Osteoblast (primary cell): ENCODE measurements around the gene PLPPR1. TPM values are rescaled to one million over a fixed set of nuclear protein-coding genes. Genes with fewer than 3 reads are reported as not detected.

Experiments
- DNase-seq: peaks from one replicate; pipeline ENCODE4 v3.0.0; 2011; ENCODE audit warnings: low spot score, mixed read lengths; ENCODE audit not compliant: insufficient read length; ENCODE audit errors: missing footprints
- H2AFZ ChIP-seq: 2 replicates; pipeline ENCODE4 v1.6.0; 2011; ENCODE audit warnings: mild to moderate bottlenecking, low read length
- H3K27ac ChIP-seq: 2 replicates; pipeline ENCODE4 v1.5.1; 2011; ENCODE audit warnings: mild to moderate bottlenecking, low read depth, low read length, moderate library complexity
- H3K27me3 ChIP-seq: 2 replicates; pipeline ENCODE4 v1.6.0; 2012; ENCODE audit warnings: mild to moderate bottlenecking, control low read depth, inconsistent platforms, low read length, moderate library complexity; ENCODE audit not compliant: insufficient read depth
- H3K36me3 ChIP-seq: 2 replicates; pipeline ENCODE4 v1.5.1; 2011; ENCODE audit warnings: mild to moderate bottlenecking, low read length, control low read depth, moderate library complexity; ENCODE audit not compliant: insufficient read depth
- H3K4me1 ChIP-seq: 2 replicates; pipeline ENCODE4 v1.5.1; 2011; ENCODE audit warnings: mild to moderate bottlenecking, low read length, control low read depth, moderate library complexity; ENCODE audit not compliant: insufficient read depth
- H3K4me2 ChIP-seq: 2 replicates; pipeline ENCODE4 v1.6.0; 2011; ENCODE audit warnings: mild to moderate bottlenecking, low read length; ENCODE audit not compliant: insufficient read depth
- H3K4me3 ChIP-seq: fragments of 200-600 bp; sonication (generic); 3 replicates; pipeline ENCODE4 v1.5.1; 2012; ENCODE audit warnings: mild to moderate bottlenecking, low read length, inconsistent platforms; ENCODE audit not compliant: insufficient read depth
- H3K79me2 ChIP-seq: 2 replicates; pipeline ENCODE4 v1.6.0; 2012; ENCODE audit warnings: mild to moderate bottlenecking, low read length, control low read depth, inconsistent platforms; ENCODE audit not compliant: insufficient read depth
- H3K9me3 ChIP-seq: 2 replicates; pipeline ENCODE4 v1.5.1; 2011; ENCODE audit warnings: low read depth, low read length, control low read depth
- H4K20me1 ChIP-seq: 2 replicates; pipeline ENCODE4 v1.6.0; 2012; ENCODE audit warnings: mild to moderate bottlenecking, low read length, control low read depth; ENCODE audit not compliant: insufficient read depth
- total RNA-seq: library from RNA; depleted of rRNA; stranded (reverse); fragments of >200 nt; gene quantifications from 2 replicates; pipeline ENCODE4 v1.2.3, GENCODE V29; 2012
- TF ChIP-seq, protein P1 (sequence below): IDR thresholded peaks from 2 replicates; pipeline ENCODE4 v1.5.1; 2011; ENCODE audit warnings: mild to moderate bottlenecking, low read depth, low read length, moderate library complexity; ENCODE audit errors: extremely low read depth

PLPPR1 gene
- total RNA-seq, 1 donor = not detected

GRCh38 chr9:101068696-101069095, 40.2 kb downstream of the PLPPR1 start:
- H3K4me3 ChIP-seq = no peak overlapping the region
- no peak overlapping the region for H2AFZ ChIP-seq
- DNase-seq = no peak
- no peaks in the 10 kb centered on the region for H3K36me3 ChIP-seq
- no peak overlapping the region for H3K4me2 ChIP-seq
- H3K27me3 ChIP-seq = no peaks in the 10 kb centered on the region
- peaks cover 3% of the 10 kb centered on the region for H3K9me3 ChIP-seq
- no peaks in the 10 kb centered on the region for H4K20me1 ChIP-seq
- no peak overlapping the region for H3K27ac ChIP-seq
- TF ChIP-seq, protein P1, sequence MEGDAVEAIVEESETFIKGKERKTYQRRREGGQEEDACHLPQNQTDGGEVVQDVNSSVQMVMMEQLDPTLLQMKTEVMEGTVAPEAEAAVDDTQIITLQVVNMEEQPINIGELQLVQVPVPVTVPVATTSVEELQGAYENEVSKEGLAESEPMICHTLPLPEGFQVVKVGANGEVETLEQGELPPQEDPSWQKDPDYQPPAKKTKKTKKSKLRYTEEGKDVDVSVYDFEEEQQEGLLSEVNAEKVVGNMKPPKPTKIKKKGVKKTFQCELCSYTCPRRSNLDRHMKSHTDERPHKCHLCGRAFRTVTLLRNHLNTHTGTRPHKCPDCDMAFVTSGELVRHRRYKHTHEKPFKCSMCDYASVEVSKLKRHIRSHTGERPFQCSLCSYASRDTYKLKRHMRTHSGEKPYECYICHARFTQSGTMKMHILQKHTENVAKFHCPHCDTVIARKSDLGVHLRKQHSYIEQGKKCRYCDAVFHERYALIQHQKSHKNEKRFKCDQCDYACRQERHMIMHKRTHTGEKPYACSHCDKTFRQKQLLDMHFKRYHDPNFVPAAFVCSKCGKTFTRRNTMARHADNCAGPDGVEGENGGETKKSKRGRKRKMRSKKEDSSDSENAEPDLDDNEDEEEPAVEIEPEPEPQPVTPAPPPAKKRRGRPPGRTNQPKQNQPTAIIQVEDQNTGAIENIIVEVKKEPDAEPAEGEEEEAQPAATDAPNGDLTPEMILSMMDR = no peak
- no peaks in the 10 kb centered on the region for H3K4me1 ChIP-seq
- H3K79me2 ChIP-seq = no peaks in the 10 kb centered on the region

DNA sequence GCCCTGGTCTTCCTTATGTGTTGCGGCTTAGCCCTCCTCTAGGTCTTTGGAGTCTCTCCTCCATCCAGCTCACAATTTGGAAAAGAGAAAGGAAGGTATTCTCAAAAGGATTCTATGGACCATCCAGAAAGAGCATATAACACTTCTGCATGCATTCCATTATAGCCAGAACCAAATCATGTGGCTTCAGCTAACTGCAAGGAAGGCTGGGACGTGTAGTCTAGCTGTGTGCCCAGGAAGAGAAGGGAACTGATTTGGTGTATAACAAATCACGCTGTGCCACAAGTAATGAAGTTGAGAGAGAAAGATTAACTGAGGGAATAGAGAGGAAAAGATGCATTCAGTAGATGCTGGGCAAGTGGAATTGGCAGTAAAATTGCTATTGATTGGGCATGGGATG, 43.7 kb downstream of the PLPPR1 start:
- Histone ChIP-seq H3K4me1 (no peaks in the 10 kb centered on the region), H3K27ac (no peak overlapping the region), H3K4me2 (no peak overlapping the region), H3K9me3 (peaks cover 3% of the 10 kb centered on the region), H2AFZ (no peak overlapping the region), H3K79me2 (no peaks in the 10 kb centered on the region), H4K20me1 (no peaks in the 10 kb centered on the region), H3K4me3 (no peak overlapping the region), H3K36me3 (no peaks in the 10 kb centered on the region), H3K27me3 (no peaks in the 10 kb centered on the region)
- no peak for DNase-seq
- TF ChIP-seq, protein P1 = no peak

DNA sequence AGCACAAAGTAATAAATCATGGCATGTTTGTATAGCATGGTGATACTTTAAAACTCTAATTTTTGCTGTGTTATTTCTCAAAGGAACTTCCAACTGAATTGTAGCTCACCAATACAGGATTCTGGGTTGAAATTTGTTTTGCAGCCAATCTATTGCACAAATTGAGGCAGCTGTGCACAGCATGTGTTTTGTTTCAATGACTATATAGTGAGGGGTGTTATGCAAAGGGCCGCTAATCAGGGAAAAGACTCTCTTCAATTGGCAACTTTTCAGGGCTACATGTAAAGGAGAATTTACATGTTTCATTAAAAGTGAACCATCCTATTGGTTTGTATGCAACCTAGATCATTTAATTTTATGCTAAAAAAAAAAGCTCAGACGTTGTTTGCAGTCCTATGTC, 44.6 kb downstream of the PLPPR1 start:
- DNase-seq = no peak
- H2AFZ ChIP-seq = no peak overlapping the region
- no peak overlapping the region for H3K27ac ChIP-seq
- H3K79me2 ChIP-seq = no peaks in the 10 kb centered on the region
- TF ChIP-seq, protein P1 = no peak
- H3K9me3 ChIP-seq = peaks cover 3% of the 10 kb centered on the region
- H3K4me3 ChIP-seq = no peak overlapping the region
- H3K27me3 ChIP-seq = no peaks in the 10 kb centered on the region
- H3K36me3 ChIP-seq = no peaks in the 10 kb centered on the region
- no peak overlapping the region for H3K4me2 ChIP-seq
- H3K4me1 ChIP-seq = no peaks in the 10 kb centered on the region
- H4K20me1 ChIP-seq = no peaks in the 10 kb centered on the region

DNA sequence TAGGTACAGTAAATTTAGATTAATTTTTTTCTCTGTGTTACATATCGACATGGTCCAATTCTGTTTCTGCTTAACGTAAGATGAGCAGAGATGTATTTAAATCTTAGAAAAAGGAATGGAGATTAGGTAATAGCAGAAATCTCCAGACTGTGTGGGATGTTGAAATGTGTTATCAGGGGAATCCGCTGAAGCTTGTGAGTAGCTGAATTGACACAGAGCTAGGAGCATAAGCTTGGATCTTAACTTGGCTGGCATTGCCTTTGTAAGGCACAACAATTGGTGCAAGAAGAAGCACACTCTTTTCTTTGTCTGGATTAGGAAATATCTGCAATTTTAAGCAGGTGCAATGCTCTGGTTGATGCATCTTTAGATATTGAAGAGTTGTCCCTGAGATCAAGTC, 53.1 kb downstream of the PLPPR1 start:
- H3K4me3 ChIP-seq = no peak overlapping the region
- TF ChIP-seq, protein P1 = no peak

More for the DNA sequence above, 53.1 kb downstream of the PLPPR1 start:
- Histone ChIP-seq H3K79me2 (no peaks in the 10 kb centered on the region), H2AFZ (no peak overlapping the region), H3K27me3 (no peaks in the 10 kb centered on the region), H3K27ac (no peak overlapping the region), H4K20me1 (no peaks in the 10 kb centered on the region), H3K36me3 (no peaks in the 10 kb centered on the region), H3K9me3 (peaks cover 5% of the 10 kb centered on the region), H3K4me2 (no peak overlapping the region), H3K4me1 (no peaks in the 10 kb centered on the region)
- DNase-seq = no peak
